HEK293 (cell line): Measurements from ENCODE around the gene PLPP7.

Experiments used
- CTCF ChIP-seq: fragments of 450-650 bp; formaldehyde crosslinking; IDR thresholded peaks from 2 replicates; pipeline ENCODE4 v1.5.1; 2016; ENCODE audit warnings: missing biosample characterization, missing genetic modification characterization
- HOXA7 ChIP-seq: sonication (generic); formaldehyde crosslinking; IDR thresholded peaks from 2 replicates; pipeline ENCODE4 v1.8.1; 2022; ENCODE audit warnings: missing genetic modification reagents, borderline replicate concordance
- HOXD13 ChIP-seq: sonication (generic); formaldehyde crosslinking; IDR thresholded peaks from 2 replicates; pipeline ENCODE4 v1.8.0; 2022; ENCODE audit warnings: missing genetic modification reagents, borderline replicate concordance
- KLF1 ChIP-seq: fragments of 450-650 bp; formaldehyde crosslinking; IDR thresholded peaks from 2 replicates; pipeline ENCODE4 v1.5.1; 2016; ENCODE audit warnings: missing biosample characterization, missing genetic modification characterization
- PBX3 ChIP-seq: sonication (generic); formaldehyde crosslinking; IDR thresholded peaks from 2 replicates; pipeline ENCODE4 v1.8.1; 2022; ENCODE audit warnings: mild to moderate bottlenecking, moderate library complexity, missing genetic modification reagents
- REST ChIP-seq: fragments of 450-650 bp; formaldehyde crosslinking; IDR thresholded peaks from 2 replicates; pipeline ENCODE4 v1.5.1; 2016; ENCODE audit warnings: missing biosample characterization, missing genetic modification characterization
- SP7 ChIP-seq: fragments of 450-650 bp; formaldehyde crosslinking; IDR thresholded peaks from 2 replicates; pipeline ENCODE4 v1.5.1; 2016; ENCODE audit warnings: missing biosample characterization, missing genetic modification characterization
- ZBTB20 ChIP-seq: fragments of 450-650 bp; formaldehyde crosslinking; IDR thresholded peaks from 2 replicates; pipeline ENCODE4 v1.5.1; 2016; ENCODE audit warnings: missing biosample characterization, missing genetic modification characterization
- ZEB2 ChIP-seq: fragments of 450-650 bp; formaldehyde crosslinking; IDR thresholded peaks from 2 replicates; pipeline ENCODE4 v1.5.1; 2016; ENCODE audit warnings: missing biosample characterization, missing genetic modification characterization
- ZNF274 ChIP-seq, 2 experiments: fragments of 200-500 bp in 1 of 2; fragments of 450-650 bp in 1 of 2; sonication (Bioruptor generic) in 1 of 2; formaldehyde crosslinking in 1 of 2; IDR thresholded peaks; 2 replicates each; pipeline versions ENCODE4 v1.5.1 to v1.6.1; 2014 to 2016; ENCODE audit warnings: borderline replicate concordance in 1 of 2, inconsistent platforms in 1 of 2, low read length in 1 of 2, missing biosample characterization in 1 of 2, missing genetic modification characterization in 1 of 2
- ZNF548 ChIP-seq: fragments of 450-650 bp; formaldehyde crosslinking; IDR thresholded peaks from 2 replicates; pipeline ENCODE4 v1.5.1; 2016; ENCODE audit warnings: missing biosample characterization, missing genetic modification characterization
- ZNF624 ChIP-seq: fragments of 450-650 bp; formaldehyde crosslinking; IDR thresholded peaks from 2 replicates; pipeline ENCODE4 v1.5.1; 2017; ENCODE audit warnings: missing biosample characterization, missing genetic modification characterization
- ZNF785 ChIP-seq: fragments of 450-650 bp; formaldehyde crosslinking; IDR thresholded peaks from 2 replicates; pipeline ENCODE4 v1.5.1; 2016; ENCODE audit warnings: missing biosample characterization, missing genetic modification characterization

GRCh38 chr9:131254626-131255025, 34.9 kb upstream of the PLPP7 start:
- no peak for TF ChIP-seq PBX3
- TF ChIP-seq CTCF = no peak
- TF ChIP-seq ZEB2 = no peak
- TF ChIP-seq ZNF548 (tag by site-specific recombination) = no peak
- no peak for TF ChIP-seq REST
- no peak for TF ChIP-seq ZNF624
- no peak for TF ChIP-seq SP7 (tag by site-specific recombination)
- TF ChIP-seq ZNF785 = no peak
- TF ChIP-seq KLF1 (tag by site-specific recombination) = no peak
- TF ChIP-seq HOXA7 (CRISPR knock-in tag) = no peak
- TF ChIP-seq ZNF274 (IDR thresholded peaks at IDR 0.05; ENCODE audit: low read length) = no peak
- no peak for TF ChIP-seq ZNF274 (tag by site-specific recombination; IDR thresholded peaks at IDR 0.05; ENCODE audit: borderline replicate concordance)
- no peak for TF ChIP-seq ZBTB20
- no peak for TF ChIP-seq HOXD13
